D721Med (cell line): Measurements from ENCODE around the gene QARS1.

ENCODE experiments used
- DNase-seq: peaks from one replicate; pipeline ENCODE4 v3.0.0; 2011; ENCODE audit warnings: low spot score; ENCODE audit not compliant: insufficient read length
- FAIRE-seq: peaks from 2 replicates; lab custom pipeline; 2011; peaks lifted over from hg19 to GRCh38; lab: Jason Lieb, UNC
- CTCF ChIP-seq: IDR thresholded peaks from 2 replicates; pipeline ENCODE4 v1.5.1; 2012; ENCODE audit warnings: mild to moderate bottlenecking, control low read depth; ENCODE audit not compliant: insufficient read depth; ENCODE audit errors: missing control alignments

Gene QARS1

GRCh38 chr3:49058011-49058410 lies 46.5 kb downstream of the QARS1 start:
- FAIRE-seq (no peak), DNase-seq (no peak)
- no peak for TF ChIP-seq CTCF

- FAIRE-seq = no peak
- no peak for TF ChIP-seq CTCF
Measured at GRCh38 chr3:49057268-49057667, 47.3 kb downstream of the QARS1 start.

GRCh38 chr3:49054344-49054862 lies 50.2 kb downstream of the QARS1 start:
- DNase-seq (no peak), FAIRE-seq (no peak)
- no peak for TF ChIP-seq CTCF

More at GRCh38 chr3:49057268-49057667, 47.3 kb downstream of the QARS1 start:
- DNase-seq = no peak

GRCh38 chr3:49053543-49053942 lies 51.0 kb downstream of the QARS1 start:
- no peak for TF ChIP-seq CTCF
- no peak for DNase-seq
- FAIRE-seq = no peak
